Measurements from ENCODE around the gene OR56A1.

DNA sequence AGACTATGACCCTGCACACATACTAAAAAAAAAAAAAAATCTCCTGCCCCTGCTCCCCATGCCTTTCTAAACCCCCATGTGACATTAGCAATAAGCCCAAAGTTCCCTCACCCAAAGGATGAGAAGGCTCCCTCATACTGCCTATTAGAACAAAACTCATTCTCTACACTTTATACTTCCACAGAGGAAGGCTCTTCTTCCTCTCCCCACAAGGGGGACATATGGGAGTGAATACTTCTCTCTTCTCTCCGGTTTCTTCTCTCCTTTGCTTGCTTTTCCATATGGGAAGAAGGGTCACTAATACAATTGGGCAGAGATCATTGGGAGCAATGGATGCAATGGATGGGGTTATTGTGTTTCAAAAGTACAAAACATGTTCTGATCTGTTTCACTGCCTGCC lies 47.1 kb downstream of the OR56A1 start:
- TF ChIP-seq, protein P1, sequence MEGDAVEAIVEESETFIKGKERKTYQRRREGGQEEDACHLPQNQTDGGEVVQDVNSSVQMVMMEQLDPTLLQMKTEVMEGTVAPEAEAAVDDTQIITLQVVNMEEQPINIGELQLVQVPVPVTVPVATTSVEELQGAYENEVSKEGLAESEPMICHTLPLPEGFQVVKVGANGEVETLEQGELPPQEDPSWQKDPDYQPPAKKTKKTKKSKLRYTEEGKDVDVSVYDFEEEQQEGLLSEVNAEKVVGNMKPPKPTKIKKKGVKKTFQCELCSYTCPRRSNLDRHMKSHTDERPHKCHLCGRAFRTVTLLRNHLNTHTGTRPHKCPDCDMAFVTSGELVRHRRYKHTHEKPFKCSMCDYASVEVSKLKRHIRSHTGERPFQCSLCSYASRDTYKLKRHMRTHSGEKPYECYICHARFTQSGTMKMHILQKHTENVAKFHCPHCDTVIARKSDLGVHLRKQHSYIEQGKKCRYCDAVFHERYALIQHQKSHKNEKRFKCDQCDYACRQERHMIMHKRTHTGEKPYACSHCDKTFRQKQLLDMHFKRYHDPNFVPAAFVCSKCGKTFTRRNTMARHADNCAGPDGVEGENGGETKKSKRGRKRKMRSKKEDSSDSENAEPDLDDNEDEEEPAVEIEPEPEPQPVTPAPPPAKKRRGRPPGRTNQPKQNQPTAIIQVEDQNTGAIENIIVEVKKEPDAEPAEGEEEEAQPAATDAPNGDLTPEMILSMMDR (IDR thresholded peaks at IDR 0.05) = no peak
- TF ChIP-seq ZFX (IDR thresholded peaks at IDR 0.05; ENCODE audit: borderline replicate concordance) = no peak

All from 22Rv1 (cell line).